NCI-H2107 treated with DMSO at 0.1 percent for 48 hours (cell line): ENCODE results near the gene PLEKHA1.

Experiments used
- DNase-seq: peaks from one replicate; lab custom pipeline; 2025; ENCODE audit not compliant: unreplicated experiment; lab: John Stamatoyannopoulos, UW

PLEKHA1 gene

DNA sequence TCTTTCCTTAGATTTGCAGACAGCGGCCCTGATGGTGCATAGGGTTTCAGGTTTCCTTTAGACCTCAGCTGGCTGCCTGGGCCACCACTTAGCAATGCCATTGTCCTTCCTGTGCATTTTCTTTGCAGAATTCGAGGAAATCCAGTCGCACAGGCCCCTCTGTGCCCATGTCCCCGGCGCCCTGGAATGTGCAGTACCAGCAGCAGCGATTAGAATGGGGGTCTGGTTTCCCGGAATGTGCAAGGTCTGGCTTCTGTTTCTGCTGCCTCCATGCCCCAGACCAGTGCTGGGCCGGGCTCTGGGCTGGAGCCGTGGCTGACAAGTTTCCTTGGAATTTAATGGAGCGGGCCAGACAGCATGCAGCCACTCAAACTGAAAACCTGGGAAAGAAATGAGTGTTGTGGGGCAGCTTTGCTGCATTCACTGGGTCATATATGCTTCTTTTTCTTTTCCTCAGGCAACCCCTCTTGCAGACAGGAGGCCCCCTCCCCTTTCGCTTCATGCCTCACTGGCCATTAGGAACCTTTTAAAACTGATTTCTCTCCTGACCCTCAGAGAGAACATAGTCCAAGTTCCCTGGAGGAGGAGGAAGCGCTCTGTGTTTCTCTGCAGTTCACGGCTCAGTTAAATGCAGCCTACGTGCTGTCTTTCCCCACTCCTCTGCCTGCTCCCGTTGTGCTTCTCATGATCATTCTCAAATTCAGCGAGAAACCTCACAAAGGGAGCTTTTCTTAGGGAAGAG, 101.3 kb downstream of the PLEKHA1 start:
- no peak for DNase-seq

DNA sequence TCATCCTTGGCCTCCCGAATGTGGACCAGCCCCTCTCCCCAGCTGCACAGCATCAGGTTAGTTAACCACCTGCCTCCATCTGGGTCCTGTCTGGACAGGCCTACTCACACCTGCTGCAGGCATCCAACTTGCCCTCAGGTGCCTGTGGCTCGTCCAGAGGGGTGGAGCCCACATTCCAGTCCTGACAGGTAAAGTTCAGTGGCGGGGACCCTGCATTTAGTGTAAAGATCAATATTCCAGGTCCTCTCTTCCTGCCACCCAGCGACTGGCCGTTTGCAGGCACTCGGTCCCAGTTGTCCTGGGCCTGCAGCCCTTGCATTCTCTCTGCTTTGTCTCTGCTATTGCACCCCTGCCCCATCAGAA, 101.8 kb downstream of the PLEKHA1 start:
- no peak for DNase-seq

DNA sequence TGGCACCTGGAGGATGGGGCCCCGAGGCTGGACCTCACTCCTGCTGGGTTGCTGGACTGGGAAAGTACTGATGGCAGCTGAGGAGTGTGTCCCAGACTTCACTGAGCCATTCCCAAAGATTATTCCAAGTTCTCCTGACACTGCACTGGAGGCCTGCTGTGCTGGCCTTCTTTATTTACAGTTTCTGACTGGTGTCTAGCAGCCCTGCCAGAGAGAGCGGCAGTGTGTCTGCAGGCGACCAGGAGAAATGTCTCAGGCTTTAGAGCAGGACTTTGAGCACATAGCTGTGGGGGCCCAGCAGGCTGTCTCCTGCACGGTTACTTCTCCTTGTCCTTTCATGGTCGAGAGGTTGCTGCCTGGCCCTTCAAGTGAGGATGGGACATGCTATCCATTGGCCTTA, 102.9 kb downstream of the PLEKHA1 start:
- DNase-seq = no peak

DNA sequence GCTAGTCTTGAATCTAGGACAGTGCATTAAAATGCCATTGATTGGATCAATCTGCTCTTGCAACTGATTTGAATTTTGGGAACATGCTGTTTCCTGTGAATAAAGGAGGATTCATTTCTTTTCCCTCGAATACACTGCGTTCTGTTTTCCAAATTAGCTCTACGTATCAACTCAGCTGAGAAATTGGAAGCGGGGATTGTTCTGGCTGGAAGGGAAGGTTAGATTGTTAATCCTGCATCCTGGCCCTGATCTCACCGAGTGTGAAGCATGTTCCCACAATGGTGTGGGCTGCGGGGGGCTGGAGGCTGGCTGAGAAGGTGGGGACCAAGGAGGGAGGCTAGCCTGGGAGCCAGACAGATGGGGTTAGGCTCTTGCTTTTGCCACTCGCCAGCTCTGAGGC, 104.5 kb downstream of the PLEKHA1 start:
- DNase-seq = no peak

DNA sequence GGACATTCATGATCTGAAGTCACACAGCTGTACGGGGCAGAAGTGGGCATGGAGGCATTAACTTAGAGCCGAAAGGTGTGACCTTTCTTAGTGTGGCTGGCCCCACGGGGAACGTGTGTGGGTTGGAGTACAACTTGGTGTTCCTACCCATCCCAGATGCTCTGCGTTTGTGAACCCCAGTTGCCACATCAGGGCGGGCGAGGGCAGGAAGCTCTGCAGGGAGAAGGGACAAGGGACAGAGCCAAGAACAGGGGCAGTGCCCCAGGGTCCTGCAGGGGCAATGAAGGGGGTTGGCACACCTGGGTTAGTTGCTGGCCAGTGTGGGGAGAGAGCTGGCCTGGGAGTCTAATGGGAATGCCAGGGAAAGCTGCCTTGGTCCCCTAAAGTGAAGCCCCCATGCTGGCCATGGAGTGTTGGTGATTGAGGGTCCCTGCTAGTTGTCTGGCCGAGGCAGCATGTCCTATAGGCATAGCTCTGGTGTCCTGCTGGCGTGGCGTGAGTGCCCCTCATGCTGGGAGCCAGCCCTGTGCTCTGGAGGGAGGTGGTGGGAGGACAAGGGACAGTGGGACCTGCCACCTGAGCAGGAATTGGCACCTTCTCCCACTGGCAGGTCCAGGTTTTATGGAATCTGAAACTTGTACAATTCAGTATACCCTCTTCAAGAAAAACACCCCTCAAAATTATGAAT, 105.8 kb downstream of the PLEKHA1 start:
- DNase-seq = no peak

DNA sequence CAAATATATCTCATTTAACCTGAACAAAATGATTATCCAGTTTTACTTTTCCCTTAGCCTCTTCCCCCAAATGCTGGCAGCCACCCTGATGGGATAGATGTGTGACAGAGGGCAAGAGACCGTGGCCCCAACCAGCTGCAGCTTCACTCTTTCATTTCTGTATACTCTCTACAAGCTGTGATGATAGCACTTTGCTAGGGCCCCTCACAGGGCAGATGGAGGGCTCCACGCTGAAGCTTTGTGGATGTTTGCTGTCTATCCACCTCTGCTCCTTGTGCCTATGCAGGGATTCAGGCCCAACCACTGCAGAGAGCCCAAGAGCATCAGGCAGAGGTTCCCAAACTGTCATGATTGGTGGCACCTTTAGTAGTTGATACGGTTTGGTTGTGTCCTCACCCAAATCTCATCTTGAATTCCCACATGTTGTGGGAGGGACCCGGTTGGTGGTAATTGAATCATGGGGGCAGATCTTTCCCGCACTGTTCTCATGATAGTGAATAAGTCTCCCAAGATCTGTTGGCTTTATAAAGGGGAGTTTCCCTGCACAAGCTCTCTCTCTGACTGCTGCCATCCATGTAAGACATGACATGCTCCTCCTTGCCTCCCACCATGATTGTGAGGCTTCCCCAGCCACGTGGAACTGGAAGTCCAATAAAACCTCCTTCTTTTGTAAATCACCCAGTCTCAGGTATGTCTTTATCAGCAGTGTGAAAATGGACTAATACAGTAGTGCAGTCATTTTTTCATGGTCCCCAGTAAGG, 107.0 kb downstream of the PLEKHA1 start:
- DNase-seq = no peak
